ENCODE results near the gene CAPN11. TPM values are rescaled to one million over a fixed set of nuclear protein-coding genes. Genes with fewer than 3 reads are reported as not detected.
"Not testable (repeated sequence)": the region's sequence is repeated elsewhere in the genome, so short reads cannot be mapped to it uniquely, and the experiment has no call there.

The CAPN11 gene
- total RNA-seq, 2 experiments from 2014 or later = 1.3 to 1.5 TPM

DNA sequence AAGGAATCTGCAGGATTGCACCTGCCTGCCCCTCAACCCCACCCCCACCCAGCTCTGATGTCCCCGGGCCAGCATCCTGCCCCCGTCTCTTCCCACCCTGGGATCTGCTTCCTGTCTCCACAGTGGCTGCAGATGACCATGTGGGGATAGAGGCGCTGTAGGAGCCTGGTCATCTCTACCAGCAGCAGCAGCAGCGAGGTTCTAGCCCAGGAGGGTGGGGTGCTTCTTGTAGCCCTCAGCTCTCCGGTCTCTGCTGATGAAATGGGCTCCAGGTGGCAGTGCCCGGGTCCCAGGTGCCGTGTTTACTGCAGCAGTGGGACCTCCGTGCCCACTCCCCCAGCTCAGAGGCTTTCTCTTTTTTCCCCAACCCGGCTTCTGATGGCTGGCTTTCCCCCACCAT, 25.2 kb downstream of the CAPN11 start:
- Mint-ChIP-seq H3K27ac (no peak overlapping the region), H3K27me3 (no peaks in the 10 kb centered on the region), H3K4me3 (no peak overlapping the region), H3K36me3 (ENCODE audit: low read depth) (no peaks in the 10 kb centered on the region), H3K9me3 (no peaks in the 10 kb centered on the region), H3K4me1 (ENCODE audit: low read depth) (peaks cover 13% of the 10 kb centered on the region)
- no peak for ATAC-seq (ENCODE audit: poor library complexity)
- ChIA-PET POLR2A (no interaction called here), CTCF (no interaction called here)
- intact Hi-C loops (cut with DNase I, micrococcal nuclease) = no loop called here
- DNase-seq = no peak
- Histone ChIP-seq H3K36me3 (ENCODE audit: insufficient read depth, low read length) (no peaks in the 10 kb centered on the region), H3K4me3 (ENCODE audit: low read length) (no peak overlapping the region), H3K27ac (ENCODE audit: low read depth in 1 of 2, low read length in 2 of 2) (no peak overlapping the region), H3K9me3 (ENCODE audit: control insufficient read depth in 1 of 2, insufficient read depth in 1 of 2, low read length in 2 of 2) (no peaks in the 10 kb centered on the region), H3K4me1 (ENCODE audit: insufficient read depth, low read length) (peaks cover 8% of the 10 kb centered on the region), H3K27me3 (ENCODE audit: control insufficient read depth in 1 of 2, insufficient read depth in 2 of 2, low read length in 2 of 2) (peaks cover 0 to 4% of the 10 kb centered on the region in 2 experiments)
- TF ChIP-seq, protein P1, sequence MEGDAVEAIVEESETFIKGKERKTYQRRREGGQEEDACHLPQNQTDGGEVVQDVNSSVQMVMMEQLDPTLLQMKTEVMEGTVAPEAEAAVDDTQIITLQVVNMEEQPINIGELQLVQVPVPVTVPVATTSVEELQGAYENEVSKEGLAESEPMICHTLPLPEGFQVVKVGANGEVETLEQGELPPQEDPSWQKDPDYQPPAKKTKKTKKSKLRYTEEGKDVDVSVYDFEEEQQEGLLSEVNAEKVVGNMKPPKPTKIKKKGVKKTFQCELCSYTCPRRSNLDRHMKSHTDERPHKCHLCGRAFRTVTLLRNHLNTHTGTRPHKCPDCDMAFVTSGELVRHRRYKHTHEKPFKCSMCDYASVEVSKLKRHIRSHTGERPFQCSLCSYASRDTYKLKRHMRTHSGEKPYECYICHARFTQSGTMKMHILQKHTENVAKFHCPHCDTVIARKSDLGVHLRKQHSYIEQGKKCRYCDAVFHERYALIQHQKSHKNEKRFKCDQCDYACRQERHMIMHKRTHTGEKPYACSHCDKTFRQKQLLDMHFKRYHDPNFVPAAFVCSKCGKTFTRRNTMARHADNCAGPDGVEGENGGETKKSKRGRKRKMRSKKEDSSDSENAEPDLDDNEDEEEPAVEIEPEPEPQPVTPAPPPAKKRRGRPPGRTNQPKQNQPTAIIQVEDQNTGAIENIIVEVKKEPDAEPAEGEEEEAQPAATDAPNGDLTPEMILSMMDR (IDR thresholded peaks at IDR 0.05) = no peak

DNA sequence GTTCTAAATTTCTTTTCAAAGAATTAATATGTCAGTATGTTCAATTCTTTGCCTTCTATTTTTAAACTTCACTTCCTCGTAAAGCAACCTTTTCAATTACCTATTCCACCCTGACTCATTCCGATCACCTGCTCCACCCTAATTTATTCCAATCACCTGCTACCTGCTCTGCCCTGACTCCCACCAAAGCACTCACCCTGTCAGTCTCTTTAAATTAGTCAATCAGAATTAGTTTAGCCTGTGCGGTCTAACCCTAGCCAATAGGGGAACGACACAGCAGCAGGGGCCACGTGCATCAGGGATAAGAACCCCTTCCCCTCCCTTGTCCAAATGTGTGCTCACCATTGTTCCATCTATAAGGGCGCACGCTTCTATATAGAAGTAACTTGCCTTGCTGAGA, 26.7 kb downstream of the CAPN11 start:
- not testable (repeated sequence) for H3K36me3 Mint-ChIP-seq (ENCODE audit: low read depth); H3K27me3 Mint-ChIP-seq

DNA sequence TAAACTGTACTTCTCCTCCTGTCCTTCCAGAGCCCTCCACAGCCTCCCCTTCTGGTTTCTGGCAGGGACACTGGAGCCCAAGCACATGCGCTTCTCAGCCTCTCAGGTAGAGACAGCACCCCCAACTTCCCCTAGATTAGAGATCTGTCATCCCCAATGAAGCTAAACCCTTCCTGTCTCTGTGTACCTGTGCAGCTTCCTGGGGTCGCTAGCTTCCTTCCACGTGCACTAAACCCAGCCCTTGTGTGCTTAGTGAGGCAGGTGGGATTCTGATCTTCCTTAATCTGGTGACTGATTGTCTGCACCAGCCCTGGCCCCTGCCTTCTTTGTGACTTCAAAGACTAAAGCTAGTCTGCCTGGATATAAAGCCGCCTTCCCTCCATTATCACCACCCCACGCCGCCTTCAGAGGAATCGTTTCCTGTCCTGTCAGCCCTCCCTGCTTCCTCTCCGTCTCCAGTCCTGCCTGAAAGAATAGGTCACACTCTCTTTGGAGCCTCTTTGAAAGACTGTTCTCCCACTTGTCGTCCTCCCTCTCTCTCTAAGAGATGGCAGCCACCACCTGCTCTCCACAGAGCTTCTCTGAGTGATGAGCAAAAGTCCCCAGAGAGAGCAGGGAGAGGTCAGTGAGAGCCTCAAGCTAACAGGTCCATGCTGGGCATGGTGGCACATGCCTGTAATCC, 27.5 kb downstream of the CAPN11 start:
- DNase-seq (peak in 1 of 14 experiments; percentile 7), ATAC-seq (ENCODE audit: poor library complexity) (peak; percentile 64)
- Histone ChIP-seq H3K9me3 (ENCODE audit: control insufficient read depth in 1 of 2, insufficient read depth in 1 of 2, low read length in 2 of 2) (no peaks in the 10 kb centered on the region), H3K4me3 (ENCODE audit: low read length) (no peak overlapping the region), H3K36me3 (ENCODE audit: insufficient read depth, low read length) (no peaks in the 10 kb centered on the region), H3K27me3 (ENCODE audit: control insufficient read depth in 1 of 2, insufficient read depth in 2 of 2, low read length in 2 of 2) (peaks cover 0 to 4% of the 10 kb centered on the region in 2 experiments), H3K4me1 (ENCODE audit: insufficient read depth, low read length) (peaks cover 8% of the 10 kb centered on the region), H3K27ac (ENCODE audit: low read depth in 1 of 2, low read length in 2 of 2) (no peak overlapping the region)
- TF ChIP-seq, protein P1 (IDR thresholded peaks at IDR 0.05) = no peak
- peaks cover 13% of the 10 kb centered on the region for H3K4me1 Mint-ChIP-seq (ENCODE audit: low read depth)
- H3K36me3 Mint-ChIP-seq (ENCODE audit: low read depth) = no peaks in the 10 kb centered on the region
- H3K9me3 Mint-ChIP-seq = no peaks in the 10 kb centered on the region
- CTCF ChIA-PET = no interaction called here
- POLR2A ChIA-PET = interaction anchor here (1.0 to 1.5 kb wide), 4 partner anchors 11 to 68 kb away, joined by 3 to 6 read pairs (median 4); partner anchors contain the start of gene HSP90AB1
- no peaks in the 10 kb centered on the region for H3K27me3 Mint-ChIP-seq
- peak overlapping the region; percentile 5 for H3K27ac Mint-ChIP-seq
- intact Hi-C loops (cut with DNase I, micrococcal nuclease) = no loop called here
- H3K4me3 Mint-ChIP-seq = peak overlapping the region; percentile 13

More for the DNA sequence above, 26.7 kb downstream of the CAPN11 start:
- POLR2A ChIA-PET = interaction anchor here (1.0 to 1.5 kb wide), 4 partner anchors 12 to 68 kb away, joined by 3 to 6 read pairs (median 4); partner anchors contain the start of gene HSP90AB1
- H3K36me3 ChIP-seq (ENCODE audit: insufficient read depth, low read length); ATAC-seq (ENCODE audit: poor library complexity); H3K27me3 ChIP-seq (ENCODE audit: control insufficient read depth in 1 of 2, insufficient read depth in 2 of 2, low read length in 2 of 2); CTCF ChIA-PET; H3K27ac Mint-ChIP-seq; H3K9me3 ChIP-seq (ENCODE audit: control insufficient read depth in 1 of 2, insufficient read depth in 1 of 2, low read length in 2 of 2); H3K27ac ChIP-seq (ENCODE audit: low read depth in 1 of 2, low read length in 2 of 2); H3K9me3 Mint-ChIP-seq; H3K4me3 ChIP-seq (ENCODE audit: low read length); DNase-seq; H3K4me3 Mint-ChIP-seq; H3K4me1 ChIP-seq (ENCODE audit: insufficient read depth, low read length); intact Hi-C loops (cut with DNase I, micrococcal nuclease): not testable (repeated sequence)
- peaks cover 13% of the 10 kb centered on the region for H3K4me1 Mint-ChIP-seq (ENCODE audit: low read depth)

Measured in CD4-positive, alpha-beta T cell (primary cell).